ENCODE measurements around the gene BEST4.
A peak's percentile ranks its signal among the peaks of the same experiment; 100 is the strongest.
"Not testable (repeated sequence)": the region's sequence is repeated elsewhere in the genome, so short reads cannot be mapped to it uniquely, and the experiment has no call there.

BEST4 gene

GRCh38 chr1:44788120-44788860, at the start of gene BEST4:
Gene BEST4, minus strand, starts transcription at chr1:44788170. Its CDS starts 465 bp downstream, at chr1:44787705.
- DNase-seq, result no peak

- DNase-seq, result peak in 1 of 2 experiments; percentile 60
Measured at GRCh38 chr1:44835738-44836675, 48.0 kb upstream of the BEST4 start.

DNA sequence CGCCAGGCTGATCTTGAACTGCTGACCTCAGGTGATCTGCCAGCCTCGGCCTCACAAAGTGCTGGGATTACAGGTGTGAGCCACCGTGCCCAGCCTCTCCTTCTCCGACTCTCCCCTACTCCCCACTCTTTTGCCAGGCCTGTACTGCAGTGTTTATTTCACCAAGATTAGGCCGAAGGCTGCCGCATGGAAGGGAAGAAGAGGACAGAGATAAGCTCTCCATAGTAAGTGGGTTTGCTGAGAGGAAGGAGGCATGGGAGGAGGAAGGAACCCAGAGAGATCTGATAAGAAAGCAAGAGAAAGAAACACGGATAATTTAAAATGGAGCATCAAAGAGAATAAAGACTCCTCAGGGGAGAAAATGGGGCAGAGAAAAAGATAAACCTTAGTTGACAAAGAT, 46.4 kb upstream of the BEST4 start:
- no peak for DNase-seq

GRCh38 chr1:44832056-44832705, 44.2 kb upstream of the BEST4 start:
- no peak for DNase-seq

- no peak for DNase-seq
Measured at GRCh38 chr1:44831516-44831915, 43.5 kb upstream of the BEST4 start.

DNA sequence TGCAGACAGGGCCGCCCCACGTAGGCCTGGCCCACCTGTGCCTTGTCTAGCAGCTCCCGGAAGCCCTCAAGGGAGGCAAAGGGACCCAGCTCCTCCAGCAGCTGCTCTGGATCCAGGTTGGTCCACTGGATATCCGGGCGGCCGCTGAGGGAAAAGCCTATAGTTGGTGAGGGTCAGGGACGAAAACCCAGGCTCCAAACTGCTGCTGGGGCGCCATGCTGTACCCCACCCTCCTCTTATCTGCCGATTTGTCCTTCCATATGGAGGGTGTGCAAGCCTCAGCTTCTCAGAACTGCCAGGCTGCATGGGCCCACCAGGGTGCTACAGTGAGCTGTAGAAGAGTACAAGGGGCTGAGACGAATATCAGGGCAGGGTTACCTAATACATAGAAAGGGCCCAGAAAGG, 42.9 kb upstream of the BEST4 start:
- DNase-seq, result no peak

DNA sequence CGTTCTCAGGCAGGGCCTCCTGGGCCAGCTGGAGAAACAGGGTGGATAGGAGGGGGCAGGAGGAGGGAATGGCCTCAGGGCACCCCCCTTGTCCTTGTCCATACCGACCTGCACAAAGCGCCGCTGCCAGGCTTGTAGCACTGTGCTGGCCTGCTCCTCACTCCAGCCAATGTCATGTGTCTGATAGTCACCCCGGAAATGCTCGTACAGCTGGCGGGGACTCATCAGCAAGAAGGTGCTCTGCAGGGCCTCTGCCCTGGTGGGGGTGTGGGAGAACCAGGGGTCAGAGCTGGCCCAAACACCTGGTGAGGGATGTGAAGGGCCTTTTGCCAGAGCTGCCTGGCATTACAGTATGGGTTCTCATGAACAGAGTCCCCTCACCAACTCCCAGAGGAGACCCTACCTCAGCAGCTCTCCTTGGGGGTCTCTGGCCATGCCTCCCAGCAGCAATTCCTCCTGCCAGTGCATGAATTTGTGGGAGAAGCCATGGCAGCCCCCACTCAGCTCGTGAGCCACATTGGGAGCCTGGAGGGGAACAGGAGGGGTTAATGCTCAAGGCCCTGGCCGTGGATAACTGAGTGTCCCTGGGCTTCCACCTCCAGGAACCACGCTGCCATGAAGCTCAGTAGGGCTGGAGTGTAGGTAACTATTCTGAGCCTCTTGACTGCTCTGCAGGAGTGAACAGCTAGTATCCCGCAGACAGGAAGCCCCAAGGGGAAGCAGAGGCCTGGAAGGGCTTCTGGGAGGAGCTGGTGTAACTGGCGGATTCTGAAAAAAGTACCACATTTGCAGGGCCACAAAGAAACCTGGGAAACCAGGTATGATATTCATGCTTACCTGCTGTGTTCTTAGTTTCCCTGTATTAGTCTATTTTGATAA, 41.8 kb upstream of the BEST4 start:
- DNase-seq, result no peak

DNA sequence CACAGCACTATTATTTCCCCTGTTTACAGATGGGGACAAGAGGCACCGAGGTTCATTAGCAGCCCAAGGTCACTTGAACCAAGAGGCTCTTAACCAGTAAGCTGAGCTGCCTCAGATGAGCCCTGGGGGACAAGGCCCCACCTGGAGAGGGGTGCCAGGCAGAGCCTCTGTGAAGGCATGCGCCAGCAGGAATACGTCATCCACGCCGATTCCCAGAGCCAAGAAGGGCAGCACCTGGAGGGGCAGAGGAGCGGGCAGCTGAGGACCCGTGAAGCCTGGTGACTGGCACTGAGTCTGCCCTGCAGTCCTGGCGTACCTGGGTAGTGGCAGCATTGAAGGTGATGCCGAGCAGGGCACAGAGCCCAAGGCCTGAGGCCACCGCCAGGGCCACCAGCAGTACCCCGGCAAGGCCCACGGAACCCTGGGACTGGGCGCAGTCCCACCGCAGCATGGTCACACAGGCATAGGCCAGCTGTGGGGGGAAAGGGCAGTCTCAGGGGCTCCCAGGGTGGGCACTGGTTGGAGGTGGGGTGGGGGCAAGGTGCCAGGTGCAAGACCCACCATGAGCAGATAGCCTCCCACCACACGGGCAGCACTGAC, 41.0 kb upstream of the BEST4 start:
- DNase-seq, result no peak

DNA sequence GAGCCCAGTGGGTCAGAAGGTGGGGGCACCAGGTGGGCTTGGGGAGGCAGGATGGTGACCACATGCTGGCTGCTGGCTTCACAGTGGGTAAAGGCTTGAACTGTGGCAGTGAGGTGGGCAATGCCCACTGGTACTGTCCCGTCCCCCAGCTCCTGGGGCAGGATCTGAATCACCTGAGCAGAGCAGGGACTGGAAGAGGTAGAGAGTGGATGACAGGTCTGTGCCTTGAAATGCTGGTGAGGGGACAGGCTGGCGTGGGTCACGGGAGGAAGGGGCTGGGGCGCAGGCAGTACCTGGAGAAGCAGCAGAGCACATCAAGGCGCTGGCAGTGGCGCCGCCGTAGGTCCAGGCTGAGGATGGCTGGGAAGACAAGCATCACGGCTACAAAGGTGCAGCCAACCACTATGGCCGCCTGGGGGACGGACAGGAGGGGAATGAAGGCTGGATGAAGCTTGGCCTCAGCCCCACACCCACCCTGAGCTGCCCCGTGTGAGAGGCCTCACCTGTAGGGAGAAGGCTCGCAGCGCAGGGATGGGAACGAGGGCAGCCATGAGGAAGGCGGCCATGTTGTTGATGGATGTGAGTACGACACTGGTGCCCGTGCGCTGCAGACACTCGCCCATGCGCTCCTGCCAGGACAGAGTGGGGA, 40.2 kb upstream of the BEST4 start:
- no peak for DNase-seq

DNA sequence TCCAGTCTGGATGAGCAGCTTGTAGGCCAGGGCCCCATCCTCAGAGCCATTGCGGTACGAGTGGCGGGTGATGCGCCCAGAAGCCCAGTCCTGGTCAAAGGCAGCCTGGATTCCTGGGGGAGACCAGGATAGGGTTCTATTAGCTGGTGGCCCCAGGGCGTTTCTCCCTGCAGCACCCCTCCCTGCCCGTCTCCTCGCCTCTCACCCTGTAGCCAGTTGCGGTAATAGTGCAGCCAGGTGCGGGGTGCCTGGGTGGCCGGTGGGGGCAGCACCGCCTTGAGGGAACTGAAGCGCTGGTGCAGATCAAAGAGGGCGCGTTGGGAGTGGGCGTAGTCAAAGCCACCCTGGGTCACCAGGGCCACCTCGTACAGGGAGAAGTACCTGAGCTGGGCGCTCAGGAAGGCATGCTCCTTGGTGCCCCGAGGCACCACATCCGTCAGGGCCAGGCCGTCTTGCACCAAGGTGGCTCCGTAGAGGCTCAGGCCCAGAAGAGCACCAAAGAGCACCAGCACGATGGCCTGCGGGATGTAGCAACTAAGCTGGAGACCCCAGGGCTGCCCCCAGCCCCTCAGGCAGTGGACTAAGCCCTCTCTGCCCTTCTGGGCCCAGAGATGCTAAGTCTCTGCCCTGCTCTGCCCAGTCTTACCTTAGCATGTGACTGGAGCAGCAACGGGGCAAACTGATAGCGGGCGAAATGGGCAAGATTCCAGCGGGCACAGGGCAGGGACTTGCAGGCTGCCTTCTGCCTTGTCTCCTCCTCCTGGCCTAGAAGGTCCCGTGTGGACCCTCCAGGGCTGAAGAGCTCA, 39.4 kb upstream of the BEST4 start:
- no peak for DNase-seq

DNA sequence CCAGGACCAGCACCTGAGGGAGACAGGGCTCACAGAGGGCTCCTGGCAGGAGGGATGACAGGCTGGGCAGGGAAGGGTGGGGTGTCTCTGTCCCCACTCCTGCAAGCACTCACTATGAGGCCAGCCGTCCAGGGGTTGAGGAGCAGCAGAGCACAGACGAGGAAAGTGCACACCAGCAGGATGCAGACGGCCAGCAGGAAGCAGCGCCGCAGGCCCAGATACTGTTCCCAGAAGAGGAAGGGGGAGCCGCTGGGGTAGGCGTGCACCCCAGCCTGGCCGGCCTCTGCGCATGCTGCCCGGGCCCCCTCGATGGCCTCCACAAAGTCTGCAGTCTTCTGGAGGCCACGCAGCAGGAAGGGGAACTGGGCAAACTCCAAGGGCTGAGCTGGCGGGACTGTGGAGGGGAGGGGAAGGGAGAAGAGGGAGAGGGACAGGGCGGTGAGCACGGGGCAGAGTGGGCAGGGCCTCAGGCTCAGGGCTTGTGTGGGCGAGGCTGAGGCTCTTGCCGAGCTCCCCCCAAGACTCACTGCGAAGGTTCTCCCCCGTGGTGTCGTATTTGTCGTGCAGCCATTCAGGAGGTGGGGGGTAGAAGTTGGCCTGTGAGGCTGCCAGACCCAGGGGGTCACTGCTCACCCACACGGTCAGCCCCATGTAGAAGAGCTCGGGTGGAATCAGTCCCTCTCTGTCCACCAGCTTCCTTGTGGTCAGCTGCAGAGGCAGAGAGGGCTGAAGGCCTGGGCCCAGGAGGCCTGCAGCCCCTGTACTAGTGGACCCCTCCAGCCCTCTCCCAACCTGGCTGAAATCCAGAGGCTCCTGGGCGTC, 38.6 kb upstream of the BEST4 start:
- DNase-seq, result no peak

- not testable (repeated sequence) for DNase-seq
Measured at GRCh38 chr1:44824392-44824791, 36.4 kb upstream of the BEST4 start.

DNA sequence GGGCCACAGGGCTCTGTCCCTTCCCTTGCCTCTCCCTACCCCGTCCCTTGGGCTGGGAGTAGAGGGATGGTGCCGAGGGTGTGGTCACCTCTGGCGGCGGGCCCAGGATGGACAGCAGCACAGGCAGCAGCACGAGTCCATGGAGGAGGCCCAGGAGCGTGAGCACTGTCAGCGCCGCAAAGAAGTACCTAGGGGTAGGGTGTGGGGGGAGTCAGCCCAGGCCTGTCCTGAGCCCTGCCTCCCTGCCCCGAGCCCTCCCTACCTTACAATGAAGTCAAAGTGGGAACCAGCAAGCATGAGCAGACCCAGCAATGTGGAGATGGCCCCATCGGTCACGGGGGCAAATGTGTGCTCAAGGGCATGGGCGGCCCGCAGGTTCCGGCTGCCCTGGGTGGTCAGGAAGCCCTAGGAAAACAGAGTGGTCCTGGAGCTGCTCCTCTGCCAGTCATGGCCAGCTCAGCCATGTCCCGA, 35.0 kb upstream of the BEST4 start:
- DNase-seq, result no peak

DNA sequence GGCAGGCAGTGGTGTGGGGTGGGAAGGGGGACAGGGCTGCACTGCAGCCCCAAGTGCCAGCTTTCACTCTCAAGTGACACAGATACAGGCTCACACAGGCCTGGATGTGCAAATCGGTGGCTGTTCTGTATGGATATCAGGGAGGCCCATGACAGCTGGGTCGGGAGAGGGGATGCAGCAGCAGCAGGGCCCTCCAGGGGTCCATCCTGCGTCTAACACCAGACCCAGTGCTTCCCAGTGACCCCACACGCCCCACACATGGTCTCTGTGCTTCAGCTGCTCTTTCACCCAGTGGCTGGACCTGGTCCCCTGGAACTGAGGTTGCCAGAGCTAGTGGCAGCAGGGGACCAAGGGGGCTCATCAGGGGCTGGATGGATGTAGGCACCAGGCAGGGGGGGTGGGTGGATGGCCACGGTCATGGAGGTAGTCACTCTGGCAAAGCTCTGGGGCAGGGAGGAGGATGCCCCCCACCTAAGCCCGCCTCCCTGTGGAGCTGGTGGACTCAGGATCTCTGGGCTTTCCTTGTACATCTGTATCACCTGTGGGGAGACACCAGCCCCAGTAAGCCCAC, 34.2 kb upstream of the BEST4 start:
- DNase-seq, result no peak

GRCh38 chr1:44821240-44821715, 33.3 kb upstream of the BEST4 start:
- no peak for DNase-seq

DNA sequence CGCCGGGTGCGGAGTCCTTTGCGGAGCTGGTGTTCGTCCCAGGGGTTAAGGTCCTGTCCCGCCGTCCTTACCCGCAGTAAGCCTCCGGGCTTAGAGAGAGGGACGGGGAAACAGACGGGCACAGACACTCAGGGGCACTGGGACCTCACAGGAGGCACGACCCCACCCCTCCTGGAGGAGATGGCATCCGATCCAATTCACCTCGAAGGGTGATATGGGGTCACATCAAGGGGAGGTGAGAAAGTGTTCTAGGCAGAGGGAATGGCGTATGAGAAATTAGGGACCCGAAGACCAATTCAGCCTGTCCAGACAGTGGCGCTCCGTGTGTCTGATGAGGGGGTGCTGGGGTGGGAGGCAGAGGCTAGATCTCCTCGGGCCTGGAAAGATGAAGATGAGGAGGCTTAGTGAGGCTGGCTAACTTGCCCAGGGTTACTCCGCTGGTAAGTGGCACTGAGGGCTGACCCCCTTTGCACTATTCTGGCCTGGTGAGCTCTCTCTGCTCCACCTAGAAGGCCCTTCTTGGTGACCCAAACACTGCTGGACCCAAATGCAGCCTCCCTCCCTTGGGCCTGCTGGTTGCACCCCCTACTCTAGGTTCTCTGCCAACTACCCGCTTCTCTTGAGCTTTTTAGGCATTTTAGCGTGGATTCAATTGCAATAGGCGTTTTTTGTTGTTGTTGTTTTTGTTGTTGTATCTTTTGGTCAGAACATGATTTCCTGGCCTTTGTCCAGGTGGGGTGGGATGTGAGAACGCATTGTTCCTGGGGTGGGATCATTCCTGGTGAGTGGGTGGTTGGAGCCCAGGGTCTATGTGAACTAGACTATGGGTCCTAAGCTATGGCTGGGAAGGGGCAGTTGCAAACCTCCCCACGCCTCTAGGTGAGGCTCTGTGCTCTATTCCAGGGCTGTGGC, 32.6 kb upstream of the BEST4 start:
- no peak for DNase-seq

- DNase-seq, result peak in 1 of 2 experiments; percentile 46
Measured at GRCh38 chr1:44819608-44820327, 31.8 kb upstream of the BEST4 start.
